OCI-LY7 (cell line): Measurements from ENCODE around the gene WDR86. TPM values are rescaled to one million over a fixed set of nuclear protein-coding genes. Genes with fewer than 3 reads are reported as not detected.

Experiments used
- BruUV-seq: library from RNA; stranded (reverse); fragments of 400-500 nt; replicated peaks from 2 replicates; lab custom pipeline; 2021; lab: Mats Ljungman, UMichigan
- CTCF ChIA-PET: fragments of 300-600 bp; sonication (Branson Sonifier 250); formaldehyde crosslinking; loops from one replicate; lab custom pipeline; 2022; ENCODE audit warnings: antibody characterized with exemption; ENCODE audit not compliant: unreplicated experiment; lab: Charles Lee
- POLR2A ChIA-PET: fragments of 300-600 bp; sonication (Branson Sonifier 250); formaldehyde crosslinking; loops from one replicate; lab custom pipeline; 2022; ENCODE audit warnings: antibody characterized with exemption; lab: Charles Lee
- DNase-seq: peaks from one replicate; pipeline ENCODE4 v3.0.0-alpha.2; 2015; ENCODE audit warnings: low spot score
- H2AFZ ChIP-seq: fragments of 200-600 bp; sonication (generic), shearing (Covaris generic); 2 replicates; pipeline ENCODE4 v1.6.1; 2014; ENCODE audit warnings: mild to moderate bottlenecking, antibody characterized with exemption, low read length, moderate library complexity
- H3K27ac ChIP-seq: fragments of 200-600 bp; sonication (generic); 2 replicates; pipeline ENCODE4 v1.5.1; 2014; ENCODE audit warnings: mixed run types, low read depth, mild to moderate bottlenecking, moderate library complexity, low read length, inconsistent platforms; ENCODE audit not compliant: poor library complexity, severe bottlenecking
- H3K36me3 ChIP-seq: fragments of 200-600 bp; sonication (generic); 2 replicates; pipeline ENCODE4 v1.6.1; 2014; ENCODE audit warnings: mild to moderate bottlenecking, antibody characterized with exemption, low read length, moderate library complexity, mixed read lengths; ENCODE audit not compliant: insufficient read depth
- H3K4me1 ChIP-seq: fragments of 200-600 bp; sonication (generic); 2 replicates; pipeline ENCODE4 v1.5.1; 2014; ENCODE audit warnings: mild to moderate bottlenecking, low read length; ENCODE audit not compliant: insufficient read depth, poor library complexity, severe bottlenecking
- H3K4me2 ChIP-seq: fragments of 200-600 bp; sonication (generic); 2 replicates; pipeline ENCODE4 v1.6.1; 2014; ENCODE audit warnings: mild to moderate bottlenecking, low read length
- H3K4me3 ChIP-seq: fragments of 200-600 bp; sonication (generic); 2 replicates; pipeline ENCODE4 v1.5.1; 2014; ENCODE audit warnings: mild to moderate bottlenecking, low read depth, low read length; ENCODE audit not compliant: poor library complexity, severe bottlenecking
- H3K79me2 ChIP-seq: fragments of 200-600 bp; sonication (generic); 2 replicates; pipeline ENCODE4 v1.6.1; 2016; ENCODE audit warnings: low read depth, mild to moderate bottlenecking, low read length, moderate library complexity, mixed read lengths; ENCODE audit not compliant: insufficient read depth
- H3K9me2 ChIP-seq: fragments of 200-600 bp; sonication (generic); 2 replicates; pipeline ENCODE4 v1.6.1; 2016; ENCODE audit warnings: mild to moderate bottlenecking, low read length, mixed read lengths; ENCODE audit not compliant: insufficient read depth
- H3K9me3 ChIP-seq: fragments of 200-600 bp; sonication (generic); 2 replicates; pipeline ENCODE4 v1.6.1; 2014; ENCODE audit warnings: mild to moderate bottlenecking, mixed run types, low read length, mixed read lengths
- H4K20me1 ChIP-seq: fragments of 200-600 bp; sonication (generic); 2 replicates; pipeline ENCODE4 v1.6.1; 2014; ENCODE audit warnings: mild to moderate bottlenecking, antibody characterized with exemption, low read length, moderate library complexity, mixed read lengths; ENCODE audit not compliant: insufficient read depth
- CTCF ChIP-seq: fragments of 200-600 bp; sonication (generic); conservative IDR thresholded peaks from 2 replicates; pipeline ENCODE4 v1.5.1; 2014; ENCODE audit warnings: mild to moderate bottlenecking, antibody characterized with exemption, low read length, moderate library complexity, mixed read lengths
- EZH2phosphoT487 ChIP-seq: fragments of 200-600 bp; sonication (generic); IDR thresholded peaks from 2 replicates; pipeline ENCODE4 v1.6.1; 2018; ENCODE audit warnings: low read depth, borderline replicate concordance, mild to moderate bottlenecking, mixed run types, antibody characterized with exemption, low read length, moderate library complexity, mixed read lengths
- intact Hi-C: fragments of 100-400 bp; cut with micrococcal nuclease; formaldehyde crosslinking; loops from one replicate; pipeline ENCODE4 v1.10.0; 2022; ENCODE audit not compliant: unreplicated experiment
- total RNA-seq, 2 experiments: library from RNA; depleted of rRNA in 1 of 2; stranded (reverse); fragments of >200 nt in 1 of 2; shearing (Covaris generic) in 1 of 2; gene quantifications; 2 replicates each; pipeline ENCODE4 v1.2.3, GENCODE V29; 2014 to 2022

Gene WDR86
- total RNA-seq, 2 experiments from 2014 or later: 0.44 to 0.51 TPM

GRCh38 chr7:151361193-151361959, 48.5 kb downstream of the WDR86 start:
- H3K36me3 ChIP-seq: peaks cover 53% of the 10 kb centered on the region
- no peak overlapping the region for H2AFZ ChIP-seq
- no peak overlapping the region for H3K27ac ChIP-seq
- DNase-seq: no peak
- TF ChIP-seq CTCF (no peak), EZH2phosphoT487 (no peak)
- no peaks in the 10 kb centered on the region for H3K4me1 ChIP-seq
- H3K4me3 ChIP-seq: no peak overlapping the region
- intact Hi-C loops: no loop called here
- ChIA-PET CTCF (no interaction called here), POLR2A (interaction anchor here (1.0 to 1.2 kb wide), 2 partner anchors 9 to 40 kb away, joined by 3 to 4 read pairs; no protein-coding TSS in a partner anchor)
- H4K20me1 ChIP-seq: no peaks in the 10 kb centered on the region
- H3K79me2 ChIP-seq: no peaks in the 10 kb centered on the region
- H3K4me2 ChIP-seq: no peak overlapping the region
- no peaks in the 10 kb centered on the region for H3K9me2 ChIP-seq
- no TSS peak for BruUV-seq
- no peaks in the 10 kb centered on the region for H3K9me3 ChIP-seq

GRCh38 chr7:151352512-151352911, 57.3 kb downstream of the WDR86 start:
- peaks cover 48% of the 10 kb centered on the region for H3K4me1 ChIP-seq
- H3K36me3 ChIP-seq: peaks cover 76% of the 10 kb centered on the region
- no peak for DNase-seq
- peak overlapping the region; percentile 94 for H3K27ac ChIP-seq
- H3K9me2 ChIP-seq: no peaks in the 10 kb centered on the region
- no peaks in the 10 kb centered on the region for H3K9me3 ChIP-seq
- intact Hi-C loops: no loop called here
- peaks cover 8% of the 10 kb centered on the region; the same call in 1 of the 2 replicates for H3K79me2 ChIP-seq
- H4K20me1 ChIP-seq: no peaks in the 10 kb centered on the region
- peak overlapping the region; percentile 67; the same call in 1 of the 2 replicates for H2AFZ ChIP-seq
- no TSS peak for BruUV-seq
- no peak overlapping the region for H3K4me3 ChIP-seq
- CTCF ChIA-PET: interaction anchor here (2.2 kb wide), 1 partner anchor 37 kb away, joined by 8 read pairs; no protein-coding TSS in a partner anchor
- no peak for TF ChIP-seq CTCF
- TF ChIP-seq EZH2phosphoT487: no peak
- peak overlapping the region; percentile 48; the same call in 1 of the 2 replicates for H3K4me2 ChIP-seq
- POLR2A ChIA-PET: interaction anchor here (0.5 to 1.5 kb wide), 6 partner anchors 10 to 395 kb away, joined by 3 to 6 read pairs (median 4); partner anchors contain the start of gene NUB1
